ENCODE results near the gene CD300LF. TPM values are rescaled to one million over a fixed set of nuclear protein-coding genes. Genes with fewer than 3 reads are reported as not detected.

CD300LF gene
- total RNA-seq, 1 donor from 2014 or later: not detected

- Mint-ChIP-seq H3K36me3 (ENCODE audit: low read depth) (no peaks in the 10 kb centered on the region), H3K4me1 (peaks cover 12% of the 10 kb centered on the region)
- TF ChIP-seq, protein P1, sequence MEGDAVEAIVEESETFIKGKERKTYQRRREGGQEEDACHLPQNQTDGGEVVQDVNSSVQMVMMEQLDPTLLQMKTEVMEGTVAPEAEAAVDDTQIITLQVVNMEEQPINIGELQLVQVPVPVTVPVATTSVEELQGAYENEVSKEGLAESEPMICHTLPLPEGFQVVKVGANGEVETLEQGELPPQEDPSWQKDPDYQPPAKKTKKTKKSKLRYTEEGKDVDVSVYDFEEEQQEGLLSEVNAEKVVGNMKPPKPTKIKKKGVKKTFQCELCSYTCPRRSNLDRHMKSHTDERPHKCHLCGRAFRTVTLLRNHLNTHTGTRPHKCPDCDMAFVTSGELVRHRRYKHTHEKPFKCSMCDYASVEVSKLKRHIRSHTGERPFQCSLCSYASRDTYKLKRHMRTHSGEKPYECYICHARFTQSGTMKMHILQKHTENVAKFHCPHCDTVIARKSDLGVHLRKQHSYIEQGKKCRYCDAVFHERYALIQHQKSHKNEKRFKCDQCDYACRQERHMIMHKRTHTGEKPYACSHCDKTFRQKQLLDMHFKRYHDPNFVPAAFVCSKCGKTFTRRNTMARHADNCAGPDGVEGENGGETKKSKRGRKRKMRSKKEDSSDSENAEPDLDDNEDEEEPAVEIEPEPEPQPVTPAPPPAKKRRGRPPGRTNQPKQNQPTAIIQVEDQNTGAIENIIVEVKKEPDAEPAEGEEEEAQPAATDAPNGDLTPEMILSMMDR (conservative IDR thresholded peaks at IDR 0.05): no peak
Measured at GRCh38 chr17:74733365-74734122, 20.8 kb upstream of the CD300LF start.

DNA sequence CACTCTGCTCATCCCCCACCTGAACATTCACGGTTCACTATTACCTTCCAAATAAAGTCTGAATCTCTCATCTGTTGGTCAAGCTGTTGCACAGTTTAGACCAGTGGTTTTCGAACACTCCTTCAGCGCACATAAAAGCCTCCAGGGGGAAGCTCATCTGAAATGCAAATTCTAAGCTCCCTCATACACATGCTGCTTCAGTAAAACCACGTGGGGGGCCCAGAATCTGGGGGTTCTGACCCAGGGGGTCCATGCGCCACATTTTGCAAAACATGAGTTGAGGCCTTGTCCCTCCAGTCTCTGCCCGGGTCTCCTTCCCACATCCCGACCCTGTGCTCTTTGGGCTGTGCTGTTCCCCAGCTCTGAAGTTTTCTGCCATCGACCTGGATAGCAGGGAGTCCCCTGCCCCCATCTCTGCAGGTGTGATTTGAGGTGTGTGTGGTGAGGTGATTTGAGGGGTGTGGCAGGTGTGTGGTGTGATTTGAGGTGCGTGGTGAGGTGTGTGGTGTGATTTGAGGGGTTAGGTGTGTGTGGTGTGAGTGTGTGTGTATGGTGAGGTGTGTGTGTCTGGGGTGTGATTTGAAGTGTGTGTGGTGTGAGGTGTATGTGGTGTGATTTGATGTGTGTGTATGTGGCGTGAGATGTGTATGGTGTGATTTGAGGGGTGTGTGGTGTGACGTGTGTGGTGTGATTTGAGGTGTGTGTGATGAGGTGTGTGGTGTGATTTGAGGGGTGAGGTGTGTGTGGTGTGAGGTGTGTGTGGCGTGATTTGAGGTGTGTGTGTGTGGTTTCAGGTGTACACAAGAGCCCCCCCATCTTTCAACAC lies 19.5 kb upstream of the CD300LF start:
- Mint-ChIP-seq H3K4me1 (peaks cover 4% of the 10 kb centered on the region), H3K36me3 (ENCODE audit: low read depth) (no peaks in the 10 kb centered on the region), H3K9me3 (no peaks in the 10 kb centered on the region), H3K4me3 (no peak overlapping the region), H3K27me3 (ENCODE audit: low read depth) (peaks cover 2% of the 10 kb centered on the region), H3K27ac (ENCODE audit: unreplicated experiment) (no peak overlapping the region)
- DNase-seq (ENCODE audit: low read depth, low spot score): no peak
- TF ChIP-seq, protein P1 (conservative IDR thresholded peaks at IDR 0.05): no peak

More at GRCh38 chr17:74733365-74734122, 20.8 kb upstream of the CD300LF start:
- no peak for DNase-seq (ENCODE audit: low read depth, low spot score)
- Mint-ChIP-seq H3K4me3 (no peak overlapping the region), H3K27ac (ENCODE audit: unreplicated experiment) (no peak overlapping the region), H3K9me3 (no peaks in the 10 kb centered on the region), H3K27me3 (ENCODE audit: low read depth) (peaks cover 15% of the 10 kb centered on the region)

GRCh38 chr17:74731347-74731605 lies 18.6 kb upstream of the CD300LF start:
- H3K27ac Mint-ChIP-seq (ENCODE audit: unreplicated experiment): no peak overlapping the region
- TF ChIP-seq, protein P1 (conservative IDR thresholded peaks at IDR 0.05): no peak
- peaks cover under 1% of the 10 kb centered on the region for H3K4me1 Mint-ChIP-seq
- no peaks in the 10 kb centered on the region for H3K9me3 Mint-ChIP-seq
- H3K4me3 Mint-ChIP-seq: no peak overlapping the region
- no peaks in the 10 kb centered on the region for H3K27me3 Mint-ChIP-seq (ENCODE audit: low read depth)
- H3K36me3 Mint-ChIP-seq (ENCODE audit: low read depth): no peaks in the 10 kb centered on the region
- DNase-seq (ENCODE audit: low read depth, low spot score): no peak

DNA sequence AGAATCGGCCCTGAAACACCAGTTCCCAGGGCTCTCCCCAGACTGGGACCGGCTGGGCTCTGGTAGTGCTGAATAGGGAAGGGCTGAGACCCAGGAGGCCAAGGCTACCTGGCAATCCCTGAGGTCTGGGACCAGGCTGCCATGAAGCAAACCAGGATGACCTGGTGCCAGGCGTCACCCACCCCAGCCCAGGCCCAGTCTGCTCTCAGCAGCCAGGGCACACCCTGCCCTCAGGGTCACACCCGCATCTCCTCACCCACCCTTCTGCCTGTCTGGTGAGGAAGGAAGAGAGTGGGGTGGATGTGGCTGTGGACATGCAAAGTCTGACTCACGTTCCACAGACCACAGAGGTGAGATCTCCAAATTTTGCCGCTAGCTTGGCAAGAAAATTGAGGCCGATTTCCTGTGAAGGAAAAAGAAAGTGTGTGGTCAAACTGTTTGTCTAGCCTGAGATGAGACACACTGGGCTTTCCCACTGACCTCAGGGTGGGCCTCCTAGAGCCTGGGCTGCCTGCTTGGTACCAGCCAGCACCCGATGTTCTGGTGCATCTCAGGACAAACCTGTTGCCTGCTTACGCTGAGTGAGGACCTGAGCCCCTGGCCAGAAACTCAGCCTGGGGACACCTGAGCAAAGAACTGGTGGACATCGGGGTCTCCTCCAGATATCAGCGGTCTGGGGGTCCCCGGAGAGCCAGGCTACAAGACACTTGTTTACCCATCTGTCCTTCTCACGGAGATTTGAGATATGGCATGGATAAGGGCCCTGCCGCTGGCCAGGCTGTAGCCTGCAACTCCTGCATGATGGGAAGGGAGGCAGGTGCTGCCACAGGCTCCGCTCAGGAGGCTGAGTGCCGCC lies 18.0 kb upstream of the CD300LF start:
- no peaks in the 10 kb centered on the region for H3K4me1 Mint-ChIP-seq
- H3K36me3 Mint-ChIP-seq (ENCODE audit: low read depth): no peaks in the 10 kb centered on the region
- no peak overlapping the region for H3K4me3 Mint-ChIP-seq
- no peak overlapping the region for H3K27ac Mint-ChIP-seq (ENCODE audit: unreplicated experiment)
- H3K27me3 Mint-ChIP-seq (ENCODE audit: low read depth): no peaks in the 10 kb centered on the region
- no peak for DNase-seq (ENCODE audit: low read depth, low spot score)
- TF ChIP-seq, protein P1 (conservative IDR thresholded peaks at IDR 0.05): no peak
- H3K9me3 Mint-ChIP-seq: no peaks in the 10 kb centered on the region

GRCh38 chr17:74729866-74730265 lies 17.1 kb upstream of the CD300LF start:
- Mint-ChIP-seq H3K9me3 (no peaks in the 10 kb centered on the region), H3K4me3 (no peak overlapping the region), H3K4me1 (no peaks in the 10 kb centered on the region), H3K27ac (ENCODE audit: unreplicated experiment) (no peak overlapping the region), H3K36me3 (ENCODE audit: low read depth) (no peaks in the 10 kb centered on the region), H3K27me3 (ENCODE audit: low read depth) (no peaks in the 10 kb centered on the region)
- TF ChIP-seq, protein P1 (conservative IDR thresholded peaks at IDR 0.05): no peak
- DNase-seq (ENCODE audit: low read depth, low spot score): no peak

Measured in neural crest cell (in vitro differentiated cells).